Retina (tissue), 1 donor: Measurements from ENCODE around the gene HERPUD1.

Experiments used
- DNase-seq: peaks from one replicate; pipeline ENCODE4 v3.0.0-alpha.2; 2016

HERPUD1 gene

GRCh38 chr16:56936491-56936890 lies 4.5 kb downstream of the HERPUD1 start:
- no peak for DNase-seq

DNA sequence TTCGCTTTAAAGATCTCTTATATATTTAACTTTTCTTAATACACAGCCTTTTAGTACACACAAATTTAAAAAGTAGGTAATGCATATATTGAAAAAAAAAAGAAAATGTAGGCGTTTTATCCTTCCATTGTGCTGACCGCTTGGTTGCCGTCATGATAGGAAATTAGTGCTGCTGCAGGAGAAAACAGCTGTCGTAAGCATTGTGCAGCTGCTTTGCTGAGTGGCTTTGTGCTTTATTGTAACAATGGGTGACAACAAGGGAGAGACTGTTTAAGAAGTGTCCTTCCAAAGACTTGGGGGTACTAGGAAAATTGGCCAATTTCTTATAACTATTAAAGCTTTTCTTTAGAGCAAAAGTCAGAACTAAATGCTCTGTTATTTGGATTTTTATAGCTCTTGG lies 5.0 kb downstream of the HERPUD1 start:
- DNase-seq, result no peak

GRCh38 chr16:56938664-56939513 lies 6.9 kb downstream of the HERPUD1 start:
- DNase-seq, result no peak

DNA sequence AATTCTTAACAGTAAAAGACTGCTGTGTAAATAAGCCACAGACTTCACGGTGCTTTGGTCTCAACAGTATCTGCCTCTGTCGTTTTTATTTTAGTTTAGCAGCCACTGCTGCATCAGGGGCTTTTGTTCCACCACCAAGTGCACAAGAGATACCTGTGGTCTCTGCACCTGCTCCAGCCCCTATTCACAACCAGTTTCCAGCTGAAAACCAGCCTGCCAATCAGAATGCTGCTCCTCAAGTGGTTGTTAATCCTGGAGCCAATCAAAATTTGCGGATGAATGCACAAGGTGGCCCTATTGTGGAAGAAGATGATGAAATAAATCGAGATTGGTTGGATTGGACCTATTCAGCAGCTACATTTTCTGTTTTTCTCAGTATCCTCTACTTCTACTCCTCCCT lies 7.9 kb downstream of the HERPUD1 start:
- DNase-seq, result no peak

DNA sequence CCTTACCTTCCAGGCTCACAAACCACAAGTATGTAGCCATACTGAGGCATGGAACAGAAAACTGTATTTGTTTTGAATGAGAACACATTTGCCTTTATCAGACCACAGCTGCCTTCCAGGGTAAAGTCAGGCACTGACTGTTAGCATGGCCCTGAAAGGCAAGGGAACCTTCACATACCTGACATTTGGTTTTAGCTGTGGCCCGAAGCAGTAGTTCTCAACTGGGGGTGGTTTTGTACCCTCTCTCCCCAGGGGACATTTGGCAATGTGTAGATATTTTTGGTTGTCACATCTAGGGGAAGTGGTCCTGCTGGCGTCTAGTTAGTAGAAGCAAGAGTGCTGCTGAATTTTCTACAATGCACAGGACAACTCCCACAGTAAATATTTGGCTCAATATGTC lies 9.2 kb downstream of the HERPUD1 start:
- no peak for DNase-seq

GRCh38 chr16:56941856-56942331 lies 10.0 kb downstream of the HERPUD1 start:
- DNase-seq, result no peak

- no peak for DNase-seq
These were observed 11.9 kb downstream of the HERPUD1 start for GRCh38 chr16:56943761-56944375.

- no peak for DNase-seq
These were observed 13.3 kb downstream of the HERPUD1 start for GRCh38 chr16:56944954-56945839.

GRCh38 chr16:56945847-56946527 lies 14.0 kb downstream of the HERPUD1 start:
- DNase-seq, result no peak

DNA sequence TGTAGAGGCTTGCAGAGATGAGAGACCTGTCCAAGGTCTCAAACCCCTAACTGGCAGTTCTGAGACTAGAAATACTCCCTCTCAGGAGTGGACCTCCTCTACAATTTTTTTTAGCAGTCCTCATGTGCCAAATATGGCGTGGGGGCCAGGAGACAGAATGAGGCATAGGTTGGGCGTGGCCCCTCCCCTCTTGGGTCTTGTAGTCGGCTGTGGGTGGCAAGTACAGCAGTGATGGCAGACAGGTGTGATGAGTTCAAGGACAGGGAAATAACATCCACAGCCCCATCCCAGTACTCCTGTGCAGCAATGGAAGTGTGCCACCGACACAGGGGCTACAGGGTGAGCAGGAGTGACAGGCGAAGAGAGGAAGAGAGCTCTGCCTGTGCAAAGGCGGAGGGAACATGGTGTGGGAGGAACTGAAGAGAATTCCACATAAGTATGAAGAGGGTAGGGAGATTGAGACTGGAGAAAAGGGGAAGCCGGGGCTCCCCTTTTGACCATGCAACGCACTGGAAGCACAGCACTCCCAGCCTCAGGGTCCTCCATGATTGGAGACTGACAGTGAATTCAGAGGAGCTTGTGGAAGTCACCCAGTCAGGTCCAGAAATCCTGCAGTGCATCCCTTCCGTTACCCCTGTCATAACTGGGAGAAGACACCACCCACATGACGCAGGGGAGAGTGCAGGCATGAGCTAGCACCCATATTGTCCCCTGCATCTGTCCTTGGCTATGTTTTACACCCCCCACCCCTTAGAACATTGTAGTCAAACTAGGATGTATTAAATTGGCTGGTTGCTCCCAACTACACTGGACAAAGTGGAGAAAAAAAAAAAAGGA lies 15.0 kb downstream of the HERPUD1 start:
- DNase-seq, result no peak

DNA sequence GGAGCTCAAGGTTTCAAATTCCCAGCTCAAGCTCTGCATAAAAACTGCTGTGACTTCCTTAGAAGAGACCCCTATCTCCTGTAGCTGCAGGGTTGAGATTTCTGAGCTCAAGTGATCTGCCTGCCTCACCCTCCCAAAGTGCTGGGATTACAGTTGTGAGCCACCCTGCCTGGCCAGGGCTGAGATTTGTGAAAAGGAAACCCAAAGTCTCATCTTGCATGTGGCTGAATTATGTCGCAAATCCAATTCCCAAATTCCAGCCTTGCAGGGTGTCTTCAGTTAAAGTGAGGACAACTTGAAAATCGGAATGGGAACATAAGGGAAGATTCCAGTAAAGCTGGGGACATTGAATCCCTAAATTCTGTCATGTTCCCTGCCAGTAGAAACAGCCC lies 15.7 kb downstream of the HERPUD1 start:
- no peak for DNase-seq

DNA sequence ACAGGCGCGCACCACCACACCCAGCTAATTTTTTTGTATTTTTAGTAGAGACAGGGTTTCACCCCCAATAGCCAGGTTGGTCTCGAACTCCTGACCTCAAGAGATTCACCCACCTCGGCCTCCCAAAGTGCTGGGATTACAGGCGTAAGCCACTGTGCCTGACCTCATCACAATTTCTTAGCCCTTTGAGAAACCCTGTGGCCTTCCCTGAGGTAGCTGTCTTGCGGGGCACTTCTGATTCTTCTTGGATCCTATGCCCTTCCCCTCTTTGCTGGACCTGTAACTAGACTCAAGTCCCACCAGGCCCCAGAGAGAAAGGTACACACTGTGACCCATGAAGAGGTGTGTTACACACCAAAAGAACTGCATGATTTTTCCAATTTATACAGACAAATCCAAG lies 16.3 kb downstream of the HERPUD1 start:
- DNase-seq, result no peak

DNA sequence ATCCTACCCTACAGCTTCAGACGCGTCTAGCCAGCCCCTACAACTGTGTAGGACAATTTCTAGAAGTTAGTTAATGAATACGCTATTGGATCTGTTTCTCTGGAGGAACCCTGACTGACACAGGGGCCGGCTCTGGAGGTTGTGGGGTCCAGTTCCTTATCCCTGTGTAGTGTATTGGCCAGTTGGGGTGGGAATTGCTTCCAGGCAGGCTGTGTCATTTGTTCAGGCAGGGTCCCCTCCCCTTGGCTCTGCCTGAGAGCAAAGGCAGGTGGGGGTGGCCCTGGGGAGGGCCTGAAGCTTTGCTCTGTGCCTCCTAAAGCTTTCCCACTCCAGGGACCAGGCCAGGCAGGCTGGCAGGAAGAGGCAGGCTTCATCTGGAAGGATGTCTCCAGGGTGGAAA lies 18.1 kb downstream of the HERPUD1 start:
- DNase-seq, result no peak

- no peak for DNase-seq
These were observed 18.5 kb downstream of the HERPUD1 start for GRCh38 chr16:56950455-56950854.

- peak; percentile 63 for DNase-seq
These were observed 19.2 kb downstream of the HERPUD1 start for GRCh38 chr16:56950881-56951771.

- no peak for DNase-seq
These were observed 21.1 kb downstream of the HERPUD1 start for GRCh38 chr16:56953006-56953405.

- no peak for DNase-seq
These were observed 24.1 kb downstream of the HERPUD1 start for GRCh38 chr16:56956076-56956475.

- DNase-seq, result no peak
These were observed 24.8 kb downstream of the HERPUD1 start for GRCh38 chr16:56956756-56957155.

- DNase-seq, result no peak
These were observed 28.8 kb downstream of the HERPUD1 start for GRCh38 chr16:56960681-56961281.

- DNase-seq, result no peak
These were observed 29.4 kb downstream of the HERPUD1 start for GRCh38 chr16:56961386-56961785.
